ENCODE results near the gene POU6F2. TPM values are rescaled to one million over a fixed set of nuclear protein-coding genes. Genes with fewer than 3 reads are reported as not detected.

The POU6F2 gene
- total RNA-seq, 2 donors from 2014 or later: 5.2 to 6.3 TPM

DNA sequence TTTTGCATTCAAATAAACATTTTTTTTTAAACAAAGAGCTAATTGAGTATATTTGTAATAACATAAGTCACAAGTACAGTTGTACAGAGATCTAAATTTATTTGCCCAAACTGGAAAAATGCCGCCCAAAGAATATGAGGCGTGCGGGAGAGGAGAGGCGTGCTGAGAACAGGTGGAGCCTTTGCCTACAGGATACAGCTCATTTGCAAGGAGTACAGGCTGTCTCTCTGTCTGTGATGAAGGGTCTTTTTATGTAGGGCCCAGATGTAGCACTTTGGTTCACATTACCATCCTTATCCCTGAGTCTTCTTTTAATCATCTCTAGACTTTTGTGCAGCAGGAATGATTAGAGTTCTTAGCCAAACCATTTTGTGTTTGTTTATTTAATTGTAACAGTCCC is 58.2 kb downstream of the POU6F2 start:
- ATAC-seq (no peak), DNase-seq (no peak)
- Histone ChIP-seq H3K27me3 (no peaks in the 10 kb centered on the region), H3K4me3 (no peak overlapping the region), H3K36me3 (replicated peaks in 1 of 2; ENCODE audit: insufficient read depth in 1 of 2, low read depth in 2 of 2) (no peaks in the 10 kb centered on the region), H3K9me3 (no peaks in the 10 kb centered on the region), H3K4me1 (no peaks in the 10 kb centered on the region), H3K27ac (no peak overlapping the region)
- intact Hi-C loops (cut with DNase I): no loop called here
- TF ChIP-seq POLR2A (IDR thresholded peaks at IDR 0.05) (no peak), CTCF (IDR thresholded peaks at IDR 0.05) (no peak)
- WGBS, 2 donors: 43 to 58% methylated on average over 4 of the region's 4 CpGs

DNA sequence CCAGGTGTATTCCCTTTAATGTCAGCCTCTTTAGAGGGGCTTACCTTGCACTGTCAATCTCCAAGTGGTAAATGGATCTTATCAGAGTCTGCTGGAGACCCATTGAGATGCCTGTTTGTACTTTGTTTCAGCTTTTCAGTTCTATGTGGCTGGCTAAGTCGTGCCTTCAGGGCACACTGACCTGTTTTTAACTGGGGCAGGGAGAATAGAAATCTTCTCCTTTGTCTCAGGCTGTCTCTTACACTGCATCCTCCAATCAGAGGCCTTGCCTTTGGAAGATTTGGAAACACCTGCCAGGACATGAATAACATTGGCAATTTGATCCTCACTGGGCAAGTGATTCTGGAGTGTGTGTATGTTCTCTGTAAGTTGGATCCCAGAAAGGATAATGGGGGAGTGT is 65.0 kb downstream of the POU6F2 start:
- no peaks in the 10 kb centered on the region for H3K9me3 ChIP-seq
- DNase-seq (no peak), ATAC-seq (no peak)
- TF ChIP-seq CTCF (IDR thresholded peaks at IDR 0.05) (no peak), POLR2A (IDR thresholded peaks at IDR 0.05) (no peak)
- no peak overlapping the region for H3K4me3 ChIP-seq
- no peaks in the 10 kb centered on the region for H3K36me3 ChIP-seq (replicated peaks in 1 of 2; ENCODE audit: insufficient read depth in 1 of 2, low read depth in 2 of 2)
- H3K27me3 ChIP-seq: no peaks in the 10 kb centered on the region
- WGBS, 2 donors: 55 to 62% methylated on average over 1 of the region's 1 CpG
- intact Hi-C loops (cut with DNase I): no loop called here
- no peak overlapping the region for H3K27ac ChIP-seq
- H3K4me1 ChIP-seq: no peaks in the 10 kb centered on the region

GRCh38 chr7:39043531-39043930 is 65.8 kb downstream of the POU6F2 start:
- Histone ChIP-seq H3K27ac (no peak overlapping the region), H3K27me3 (no peaks in the 10 kb centered on the region), H3K4me1 (no peaks in the 10 kb centered on the region), H3K36me3 (replicated peaks in 1 of 2; ENCODE audit: insufficient read depth in 1 of 2, low read depth in 2 of 2) (no peaks in the 10 kb centered on the region), H3K4me3 (no peak overlapping the region), H3K9me3 (no peaks in the 10 kb centered on the region)
- intact Hi-C loops (cut with DNase I): no loop called here
- 71 to 75% methylated on average over 2 of the region's 2 CpGs for WGBS, 2 donors
- no peak for ATAC-seq
- TF ChIP-seq CTCF (IDR thresholded peaks at IDR 0.05): no peak
- no peak for TF ChIP-seq POLR2A (IDR thresholded peaks at IDR 0.05)
- no peak for DNase-seq

DNA sequence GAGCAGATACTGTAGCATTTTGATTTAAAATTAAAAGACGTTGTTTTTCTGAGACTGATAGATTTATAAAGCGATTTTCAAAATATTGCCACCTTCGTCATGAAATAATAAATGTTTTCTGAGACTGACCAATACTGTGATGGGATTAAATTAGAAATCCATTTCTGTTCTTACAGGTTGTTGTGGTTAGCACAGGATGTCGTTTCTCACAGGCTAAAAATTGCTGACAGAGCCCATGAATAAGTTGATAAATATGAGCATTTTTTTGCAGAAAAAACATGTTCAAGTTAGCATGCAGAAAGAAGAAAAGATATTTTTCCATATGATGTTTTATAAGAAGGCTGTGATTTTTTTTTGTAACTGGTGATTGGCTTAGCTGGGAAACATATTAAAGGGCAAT is 66.8 kb downstream of the POU6F2 start:
- no peaks in the 10 kb centered on the region for H3K4me1 ChIP-seq
- no peaks in the 10 kb centered on the region for H3K36me3 ChIP-seq (replicated peaks in 1 of 2; ENCODE audit: insufficient read depth in 1 of 2, low read depth in 2 of 2)
- ATAC-seq: no peak
- no peaks in the 10 kb centered on the region for H3K27me3 ChIP-seq
- no peak overlapping the region for H3K27ac ChIP-seq
- H3K9me3 ChIP-seq: no peaks in the 10 kb centered on the region
- H3K4me3 ChIP-seq: no peak overlapping the region
- 50 to 56% methylated on average over 4 of the region's 4 CpGs for WGBS, 2 donors
- DNase-seq: no peak
- TF ChIP-seq CTCF (IDR thresholded peaks at IDR 0.05) (no peak), POLR2A (IDR thresholded peaks at IDR 0.05) (no peak)
- intact Hi-C loops (cut with DNase I): no loop called here

DNA sequence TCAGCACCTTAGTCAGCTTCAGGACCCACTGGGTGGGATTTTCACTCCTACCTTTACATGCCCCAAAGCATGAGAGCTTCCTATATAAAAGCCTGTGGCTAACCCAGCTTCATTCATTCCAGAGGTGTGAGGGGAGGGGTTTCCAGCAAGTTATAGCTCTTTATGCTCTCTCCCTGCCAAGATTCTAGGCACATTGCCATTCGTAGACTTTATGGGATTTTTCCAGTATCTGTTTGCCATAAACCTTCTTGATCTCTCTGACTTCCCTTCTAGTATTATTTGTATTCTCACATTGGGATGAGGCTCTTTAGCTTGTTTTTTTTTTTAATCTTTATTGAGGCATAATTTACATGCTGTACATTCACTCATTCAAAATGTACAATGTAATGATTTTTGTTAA is 67.5 kb downstream of the POU6F2 start:
- DNase-seq: no peak
- no peak for TF ChIP-seq POLR2A (IDR thresholded peaks at IDR 0.05)
- TF ChIP-seq CTCF (IDR thresholded peaks at IDR 0.05): no peak
- Histone ChIP-seq H3K27me3 (no peaks in the 10 kb centered on the region), H3K4me1 (no peaks in the 10 kb centered on the region), H3K9me3 (no peaks in the 10 kb centered on the region), H3K27ac (no peak overlapping the region), H3K36me3 (replicated peaks in 1 of 2; ENCODE audit: insufficient read depth in 1 of 2, low read depth in 2 of 2) (no peaks in the 10 kb centered on the region), H3K4me3 (no peak overlapping the region)
- intact Hi-C loops (cut with DNase I): no loop called here
- 40% methylated on average over 1 of the region's 1 CpG for WGBS, 2 donors
- ATAC-seq: no peak

Measured in body of pancreas (tissue), 4 donors.